ENCODE data around the gene MEF2D.

GRCh38 chr1:156448134-156448967, 52.2 kb downstream of the MEF2D start:
- TF ChIP-seq, protein P1, sequence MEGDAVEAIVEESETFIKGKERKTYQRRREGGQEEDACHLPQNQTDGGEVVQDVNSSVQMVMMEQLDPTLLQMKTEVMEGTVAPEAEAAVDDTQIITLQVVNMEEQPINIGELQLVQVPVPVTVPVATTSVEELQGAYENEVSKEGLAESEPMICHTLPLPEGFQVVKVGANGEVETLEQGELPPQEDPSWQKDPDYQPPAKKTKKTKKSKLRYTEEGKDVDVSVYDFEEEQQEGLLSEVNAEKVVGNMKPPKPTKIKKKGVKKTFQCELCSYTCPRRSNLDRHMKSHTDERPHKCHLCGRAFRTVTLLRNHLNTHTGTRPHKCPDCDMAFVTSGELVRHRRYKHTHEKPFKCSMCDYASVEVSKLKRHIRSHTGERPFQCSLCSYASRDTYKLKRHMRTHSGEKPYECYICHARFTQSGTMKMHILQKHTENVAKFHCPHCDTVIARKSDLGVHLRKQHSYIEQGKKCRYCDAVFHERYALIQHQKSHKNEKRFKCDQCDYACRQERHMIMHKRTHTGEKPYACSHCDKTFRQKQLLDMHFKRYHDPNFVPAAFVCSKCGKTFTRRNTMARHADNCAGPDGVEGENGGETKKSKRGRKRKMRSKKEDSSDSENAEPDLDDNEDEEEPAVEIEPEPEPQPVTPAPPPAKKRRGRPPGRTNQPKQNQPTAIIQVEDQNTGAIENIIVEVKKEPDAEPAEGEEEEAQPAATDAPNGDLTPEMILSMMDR (optimal IDR thresholded peaks at IDR 0.05 in 1 of 3, IDR thresholded peaks at IDR 0.05 in 1 of 3, conservative IDR thresholded peaks at IDR 0.05 in 1 of 3; ENCODE audit: extremely low read depth in 1 of 3, insufficient read depth in 2 of 3, low read length in 3 of 3) = no peak
- TF ChIP-seq EZH2 (IDR thresholded peaks at IDR 0.05; ENCODE audit: low read length) = no peak

All from keratinocyte (primary cell).